GM13976 (cell line): ENCODE measurements around the gene ELOVL1.

Source experiments
- DNase-seq: peaks from one replicate; pipeline ENCODE4 v3.0.0; 2012; ENCODE audit warnings: low spot score
- CTCF ChIP-seq: IDR thresholded peaks from 2 replicates; pipeline ENCODE4 v1.5.1; 2012; ENCODE audit warnings: borderline replicate concordance, mild to moderate bottlenecking; ENCODE audit not compliant: insufficient read depth; ENCODE audit errors: extremely low read depth, missing control alignments, control extremely low read depth
- in situ Hi-C: fragments of 300-500 bp; cut with MboI; formaldehyde crosslinking; loops from one replicate; pipeline ENCODE4 v1.12.0; 2022; ENCODE audit warnings: low sequenced_read_pairs, mixed read lengths, inconsistent platforms; ENCODE audit not compliant: unreplicated experiment

ELOVL1 gene

DNA sequence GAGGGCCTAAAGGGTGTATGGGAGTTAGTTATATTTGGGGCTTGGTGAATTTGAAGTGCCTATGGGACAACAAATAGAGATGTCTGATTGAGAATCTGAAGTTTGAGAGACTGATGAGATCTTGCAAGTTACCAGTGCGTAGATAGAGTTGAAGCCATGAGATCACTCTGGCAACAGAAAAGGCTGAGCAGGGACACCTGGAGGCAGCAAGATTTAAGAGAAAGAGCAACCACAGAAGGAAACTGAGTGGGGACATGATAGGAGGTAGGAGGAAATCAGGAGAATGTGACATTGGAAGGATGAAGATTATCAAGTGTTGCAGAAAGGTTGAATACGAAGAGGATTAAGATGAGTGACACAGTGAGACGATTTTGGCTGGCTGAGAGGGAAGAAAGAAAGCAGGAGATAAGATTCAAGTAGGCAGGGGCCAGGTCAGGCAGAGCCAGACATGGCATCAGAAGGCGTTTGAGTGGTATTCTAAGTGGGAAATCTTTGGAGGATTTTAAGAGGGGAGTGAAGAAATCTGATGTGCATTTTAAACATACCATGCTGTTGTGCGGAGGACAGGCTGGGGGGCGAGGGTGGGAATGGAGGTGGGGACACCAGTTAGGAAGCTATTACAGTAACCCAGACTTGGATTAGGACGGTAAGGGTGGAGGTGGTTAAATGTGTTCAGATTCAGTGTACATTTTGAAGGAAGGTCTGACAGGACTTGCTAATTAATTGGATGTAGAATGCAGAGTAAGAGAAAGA is 33.2 kb downstream of the ELOVL1 start:
- in situ Hi-C loops: no loop called here
- TF ChIP-seq CTCF: no peak
- no peak for DNase-seq

- in situ Hi-C loops: no loop called here
- no peak for TF ChIP-seq CTCF
- DNase-seq: no peak
Observed at GRCh38 chr1:43331688-43332087, 36.1 kb downstream of the ELOVL1 start.

GRCh38 chr1:43329995-43330751 is 37.6 kb downstream of the ELOVL1 start:
- in situ Hi-C loops: no loop called here
- peak; percentile 80 for DNase-seq
- no peak for TF ChIP-seq CTCF

DNA sequence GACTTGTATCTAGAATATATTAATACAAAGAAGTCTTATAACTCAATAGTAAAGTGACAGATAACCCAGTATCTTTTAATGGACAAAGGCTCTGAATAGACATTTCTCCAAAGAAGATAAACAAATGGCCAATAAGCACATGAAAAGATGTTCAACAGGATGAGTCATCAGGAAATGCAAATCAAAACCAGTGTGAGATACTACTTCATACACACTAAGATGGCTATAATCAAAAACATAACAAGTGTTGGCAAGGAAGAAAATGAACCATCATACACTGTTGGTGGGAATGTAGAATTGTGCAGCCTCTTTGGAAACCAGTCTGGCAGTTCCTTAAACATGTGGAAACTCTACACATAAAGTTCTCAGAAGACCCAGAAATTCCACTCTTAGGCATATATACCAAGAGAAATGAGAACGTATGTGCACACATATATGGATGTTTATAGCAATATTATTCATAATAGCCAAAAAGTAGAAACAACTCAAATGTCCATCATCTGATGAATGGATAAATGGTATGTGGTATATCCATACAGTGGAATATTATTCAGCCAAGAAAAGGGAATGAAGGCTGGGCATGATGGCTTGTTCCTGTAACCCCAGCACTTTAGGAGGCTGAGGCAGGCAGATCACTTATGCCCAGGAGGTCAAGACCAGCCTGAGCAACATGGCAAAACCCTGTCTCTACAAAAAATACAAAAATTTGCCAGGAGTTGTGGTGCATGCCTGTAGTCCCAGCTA is 40.1 kb downstream of the ELOVL1 start:
- in situ Hi-C loops: no loop called here

DNA sequence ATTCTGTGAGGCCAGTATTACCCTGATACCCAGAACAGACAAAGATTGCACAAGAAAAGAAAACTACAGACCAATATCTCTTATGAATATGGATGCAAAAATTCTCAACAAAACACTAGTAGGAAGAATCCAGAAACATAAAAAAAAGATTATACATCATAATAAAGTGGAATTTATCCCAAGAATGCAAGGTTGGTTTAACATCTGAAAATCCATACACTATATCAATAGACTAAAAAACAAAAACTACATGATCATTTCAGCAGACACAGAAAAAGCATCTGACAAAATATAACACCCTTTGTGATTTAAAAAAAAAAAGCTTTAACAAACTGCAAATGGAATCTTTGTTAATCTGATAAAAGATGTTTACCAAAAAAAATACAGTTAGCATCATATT is 42.4 kb downstream of the ELOVL1 start:
- in situ Hi-C loops: no loop called here
- no peak for TF ChIP-seq CTCF
- DNase-seq: no peak

More for the DNA sequence above, 40.1 kb downstream of the ELOVL1 start:
- TF ChIP-seq CTCF: no peak
- DNase-seq: no peak

GRCh38 chr1:43324810-43325209 is 43.0 kb downstream of the ELOVL1 start:
- in situ Hi-C loops: no loop called here
- TF ChIP-seq CTCF: no peak
- no peak for DNase-seq
